GM12878 (cell line): ENCODE results near the gene CHMP6. TPM values are rescaled to one million over a fixed set of nuclear protein-coding genes. Genes with fewer than 3 reads are reported as not detected.

Source experiments
- ATAC-seq: fragments of 200-7000 bp; cut with Tn5 transposase; 3 replicates; pipeline ENCODE4 v1.9.1; 2020; ENCODE audit warnings: mild to moderate bottlenecking, moderate library complexity
- BruUV-seq: library from RNA; stranded (reverse); fragments of 400-500 nt; replicated peaks from 2 replicates; lab custom pipeline; 2021; lab: Mats Ljungman, UMichigan
- CTCF ChIA-PET: fragments of 300-600 bp; sonication (Branson Sonifier 250); formaldehyde crosslinking; extraction: SDS; loops from one replicate; lab custom pipeline; 2021; ENCODE audit warnings: inconsistent platforms; lab: Yijun Ruan, JAX
- POLR2A ChIA-PET: fragments of 350-600 bp; formaldehyde crosslinking; extraction: SDS; loops from one replicate; lab custom pipeline; 2021; ENCODE audit warnings: inconsistent platforms; lab: Charles Lee
- RAD21 ChIA-PET: fragments of 300-600 bp; sonication (Branson Sonifier 250); formaldehyde crosslinking; loops from one replicate; lab custom pipeline; 2023; ENCODE audit warnings: antibody characterized with exemption; ENCODE audit not compliant: unreplicated experiment; lab: Charles Lee
- SMC1A ChIA-PET: fragments of 300-600 bp; sonication (Branson Sonifier 250); formaldehyde crosslinking; loops from one replicate; lab custom pipeline; 2023; ENCODE audit not compliant: unreplicated experiment, uncharacterized antibody; lab: Charles Lee
- DNase-seq: peaks from one replicate; pipeline ENCODE4 v3.0.0-alpha.2; 2011; ENCODE audit warnings: low read depth, low spot score
- FAIRE-seq: peaks from 3 replicates; lab custom pipeline; 2011; peaks lifted over from hg19 to GRCh38; lab: Jason Lieb, UNC
- H2AFZ ChIP-seq: 2 replicates; pipeline ENCODE4 v1.6.0; 2011; ENCODE audit warnings: low read depth, low read length, control low read depth; ENCODE audit not compliant: control insufficient read depth
- H3K27ac ChIP-seq: 2 replicates; pipeline ENCODE4 v1.5.1; 2011; ENCODE audit warnings: control low read depth; ENCODE audit not compliant: control insufficient read depth, insufficient read depth
- H3K27me3 ChIP-seq, 2 experiments: replicated peaks in 1 of 2; 2 replicates each; pipeline versions ENCODE4 v1.6.0 to v1.6.1; 2011; ENCODE audit warnings: low read length in 1 of 2; ENCODE audit not compliant: control insufficient read depth in 2 of 2, insufficient read depth in 2 of 2
- H3K36me3 ChIP-seq, 2 experiments: 2 replicates each; pipeline ENCODE4 v1.5.1; 2011; ENCODE audit warnings: low read length in 1 of 2; ENCODE audit not compliant: control insufficient read depth in 2 of 2, insufficient read depth in 2 of 2
- H3K4me1 ChIP-seq: 2 replicates; pipeline ENCODE4 v1.6.1; 2011; ENCODE audit warnings: mild to moderate bottlenecking, low read length, moderate library complexity, mixed read lengths; ENCODE audit not compliant: control insufficient read depth, insufficient read depth
- H3K4me2 ChIP-seq: 2 replicates; pipeline ENCODE4 v1.6.0; 2011; ENCODE audit warnings: control low read depth; ENCODE audit not compliant: control insufficient read depth, insufficient read depth
- H3K4me3 ChIP-seq: fragments of 200-600 bp; sonication (generic); 2 replicates; pipeline ENCODE4 v1.5.1; 2016
- H3K79me2 ChIP-seq: 2 replicates; pipeline ENCODE4 v1.6.0; 2011; ENCODE audit warnings: low read length; ENCODE audit not compliant: control insufficient read depth, insufficient read depth
- H3K9ac ChIP-seq: 2 replicates; pipeline ENCODE4 v1.8.0; 2011; ENCODE audit warnings: low read length, control low read depth, mixed read lengths; ENCODE audit not compliant: control insufficient read depth, insufficient read depth
- H3K9me3 ChIP-seq: replicated peaks from 3 replicates; pipeline ENCODE4 v1.5.1; 2011; ENCODE audit warnings: mild to moderate bottlenecking, low read length; ENCODE audit not compliant: control insufficient read depth, insufficient read depth
- H4K20me1 ChIP-seq: 2 replicates; pipeline ENCODE4 v1.6.0; 2011; ENCODE audit not compliant: control insufficient read depth, insufficient read depth
- ATF7 ChIP-seq: fragments of 450-650 bp; IDR thresholded peaks from 2 replicates; pipeline ENCODE4 v1.6.1; 2016; ENCODE audit warnings: low read depth, mild to moderate bottlenecking
- CBFB ChIP-seq: IDR thresholded peaks from 2 replicates; pipeline ENCODE4 v1.6.1; 2016; ENCODE audit warnings: antibody characterized with exemption, low read depth
- CREM ChIP-seq: IDR thresholded peaks from 2 replicates; pipeline ENCODE4 v1.6.1; 2014; ENCODE audit warnings: antibody characterized with exemption, low read depth
- ETV6 ChIP-seq, 2 experiments: fragments of 450-650 bp in 1 of 2; IDR thresholded peaks in 1 of 2; conservative IDR thresholded peaks in 1 of 2; 2 replicates each; pipeline ENCODE4 v1.6.1; 2014; ENCODE audit warnings: antibody characterized with exemption in 1 of 2, borderline replicate concordance in 1 of 2, low read depth in 1 of 2, mild to moderate bottlenecking in 1 of 2, moderate library complexity in 1 of 2
- FOS ChIP-seq: IDR thresholded peaks from 3 replicates; pipeline ENCODE4 v1.6.1; 2011; ENCODE audit warnings: borderline replicate concordance; ENCODE audit not compliant: insufficient read length; ENCODE audit errors: extremely low read depth
- HDAC2 ChIP-seq: fragments of 200-600 bp; sonication (generic); IDR thresholded peaks from 2 replicates; pipeline ENCODE4 v1.6.1; 2017
- HSF1 ChIP-seq: fragments of 150-350 bp; IDR thresholded peaks from 2 replicates; pipeline ENCODE4 v1.6.1; 2014; ENCODE audit warnings: mild to moderate bottlenecking, low read depth, low read length
- KLF5 ChIP-seq: fragments of 450-650 bp; IDR thresholded peaks from 2 replicates; pipeline ENCODE4 v1.6.1; 2014; ENCODE audit warnings: mild to moderate bottlenecking; ENCODE audit not compliant: partially characterized antibody
- NKRF ChIP-seq: fragments of 450-650 bp; conservative IDR thresholded peaks from 2 replicates; pipeline ENCODE4 v1.6.1; 2017; ENCODE audit warnings: mild to moderate bottlenecking, moderate library complexity
- RB1 ChIP-seq: fragments of 450-650 bp; formaldehyde crosslinking; IDR thresholded peaks from 2 replicates; pipeline ENCODE4 v1.6.1; 2017; ENCODE audit warnings: mild to moderate bottlenecking, borderline replicate concordance
- SIN3A ChIP-seq: IDR thresholded peaks from 2 replicates; pipeline ENCODE4 v1.6.1; 2012; ENCODE audit warnings: low read depth, low read length, improper control_type of control experiment
- ZBED1 ChIP-seq: IDR thresholded peaks from 2 replicates; pipeline ENCODE4 v1.6.1; 2016; ENCODE audit warnings: borderline replicate concordance
- ZBTB40 ChIP-seq: fragments of 450-650 bp; IDR thresholded peaks from 2 replicates; pipeline ENCODE4 v1.6.1; 2016; ENCODE audit warnings: mild to moderate bottlenecking, moderate library complexity, borderline replicate concordance
- ZNF384 ChIP-seq: IDR thresholded peaks from 2 replicates; pipeline ENCODE4 v1.6.1; 2012; ENCODE audit warnings: low read depth, mild to moderate bottlenecking, low read length, improper control_type of control experiment, borderline replicate concordance
- WGBS: methylation state at CpG from one replicate; pipeline ENCODE4 v1.1.6; 2016; ENCODE audit warnings: low lambda C conversion rate; ENCODE audit not compliant: insufficient replicate concordance, insufficient coverage; ENCODE audit errors: missing lambda C conversion rate; 5-methylcytosine and 5-hydroxymethylcytosine counted together
- in situ Hi-C: fragments of 300-500 bp; cut with MboI; formaldehyde crosslinking; loops from 9 replicates; pipeline ENCODE4 v1.14.3; 2018; ENCODE audit warnings: mixed read lengths
- intact Hi-C: fragments of 100-400 bp; cut with micrococcal nuclease; formaldehyde crosslinking; loops from one replicate; pipeline ENCODE4 v1.14.2; 2022; ENCODE audit not compliant: unreplicated experiment
- polyA plus RNA-seq, 11 experiments: library from polyadenylated mRNA; depleted of rRNA in 4 of 11; unstranded in 6 of 11; stranded (reverse) in 5 of 11; fragments of >200 nt; fragmentation: Nextera tagmentation in 4 of 11; fragmentation: Illumina TruSeq in 1 of 11; extraction: Ambion mirVana in 4 of 11; extraction: Trizol in 1 of 11; gene quantifications; 1 replicate in 1 of 11; 2 replicates in 10 of 11; pipeline versions ENCODE4 v1.2.1 to v1.2.3, GENCODE V29; 2011 to 2016; ENCODE audit warnings: inconsistent platforms in 2 of 11, missing spikeins in 2 of 11, low read depth in 1 of 11
- total RNA-seq, 4 experiments: library from RNA; depleted of rRNA in 3 of 4; stranded (reverse); fragments of >200 nt in 3 of 4; fragmentation: Illumina TruSeq in 1 of 4; extraction: Trizol in 1 of 4; gene quantifications; 2 replicates each; pipeline versions ENCODE4 v1.2.1 to v1.2.3, GENCODE V29; 2013 to 2021
- TF ChIP-seq, protein P1 (sequence below), 3 experiments: IDR thresholded peaks in 2 of 3; conservative IDR thresholded peaks in 1 of 3; 2 replicates each; pipeline ENCODE4 v1.5.1; 2011; ENCODE audit warnings: low read depth in 3 of 3, low read length in 3 of 3, mild to moderate bottlenecking in 3 of 3, control low read depth in 2 of 3, moderate library complexity in 2 of 3, inconsistent platforms in 1 of 3, mixed read lengths in 1 of 3; ENCODE audit not compliant: control insufficient read depth in 2 of 3, insufficient read depth in 1 of 3; ENCODE audit errors: extremely low read depth in 1 of 3

CHMP6 gene
- total and polyA plus RNA-seq, 10 of the 15 experiments (the other 5 are each of a cell fraction or from before 2014, with no cell fraction given), result 0.21 to 37.9 (median 14.7) TPM

DNA sequence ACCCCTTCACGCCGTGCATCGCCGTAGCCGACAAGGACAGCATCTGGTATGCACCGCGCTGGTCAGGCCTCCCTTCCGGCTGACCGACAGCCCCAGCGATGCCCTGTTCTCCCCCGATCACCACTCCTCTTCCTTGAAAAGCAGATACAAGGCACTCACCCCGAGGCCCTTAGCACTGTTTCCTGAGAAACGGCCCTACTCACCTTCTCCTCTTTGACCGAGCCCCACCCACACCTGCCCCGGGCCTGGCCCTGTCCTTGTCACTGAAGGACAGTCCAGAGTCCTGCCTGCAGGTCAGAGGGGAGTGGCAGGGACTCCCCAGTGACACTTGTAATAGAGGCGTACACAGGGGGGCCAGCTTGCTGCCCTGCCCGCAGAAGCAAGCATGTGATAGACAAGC lies 45.9 kb upstream of the CHMP6 start:
- H3K9me3 ChIP-seq, result no peaks in the 10 kb centered on the region
- ATAC-seq (no peak), DNase-seq (no peak), FAIRE-seq (no peak)
- TF ChIP-seq RB1 (no peak), ZBTB40 (no peak), HSF1 (no peak), HDAC2 (no peak), ETV6 (conservative IDR thresholded peaks at IDR 0.05 in 1 of 2, IDR thresholded peaks at IDR 0.05 in 1 of 2; ENCODE audit: borderline replicate concordance in 1 of 2, low read depth in 1 of 2) (no peak), SIN3A (no peak), ATF7 (no peak), KLF5 (no peak), ZNF384 (no peak), CBFB (no peak), CREM (no peak), ZBED1 (no peak), FOS (no peak), NKRF (no peak)
- TF ChIP-seq, protein P1, sequence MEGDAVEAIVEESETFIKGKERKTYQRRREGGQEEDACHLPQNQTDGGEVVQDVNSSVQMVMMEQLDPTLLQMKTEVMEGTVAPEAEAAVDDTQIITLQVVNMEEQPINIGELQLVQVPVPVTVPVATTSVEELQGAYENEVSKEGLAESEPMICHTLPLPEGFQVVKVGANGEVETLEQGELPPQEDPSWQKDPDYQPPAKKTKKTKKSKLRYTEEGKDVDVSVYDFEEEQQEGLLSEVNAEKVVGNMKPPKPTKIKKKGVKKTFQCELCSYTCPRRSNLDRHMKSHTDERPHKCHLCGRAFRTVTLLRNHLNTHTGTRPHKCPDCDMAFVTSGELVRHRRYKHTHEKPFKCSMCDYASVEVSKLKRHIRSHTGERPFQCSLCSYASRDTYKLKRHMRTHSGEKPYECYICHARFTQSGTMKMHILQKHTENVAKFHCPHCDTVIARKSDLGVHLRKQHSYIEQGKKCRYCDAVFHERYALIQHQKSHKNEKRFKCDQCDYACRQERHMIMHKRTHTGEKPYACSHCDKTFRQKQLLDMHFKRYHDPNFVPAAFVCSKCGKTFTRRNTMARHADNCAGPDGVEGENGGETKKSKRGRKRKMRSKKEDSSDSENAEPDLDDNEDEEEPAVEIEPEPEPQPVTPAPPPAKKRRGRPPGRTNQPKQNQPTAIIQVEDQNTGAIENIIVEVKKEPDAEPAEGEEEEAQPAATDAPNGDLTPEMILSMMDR (IDR thresholded peaks at IDR 0.05 in 2 of 3, conservative IDR thresholded peaks at IDR 0.05 in 1 of 3; ENCODE audit: control insufficient read depth in 2 of 3, extremely low read depth in 1 of 3, insufficient read depth in 1 of 3, low read depth in 3 of 3, low read length in 3 of 3), result no peak
- intact Hi-C loops, result no loop called here
- 83% methylated on average over 17 of the region's 17 CpGs for WGBS
- no peaks in the 10 kb centered on the region for H3K27me3 ChIP-seq
- in situ Hi-C loops, result no loop called here
- SMC1A ChIA-PET, result no interaction called here
- no peaks in the 10 kb centered on the region for H3K4me1 ChIP-seq
- H2AFZ ChIP-seq, result no peak overlapping the region
- CTCF ChIA-PET, result no interaction called here
- POLR2A ChIA-PET, result no interaction called here
- H3K79me2 ChIP-seq, result no peaks in the 10 kb centered on the region
- no peaks in the 10 kb centered on the region for H4K20me1 ChIP-seq
- no peak overlapping the region for H3K4me2 ChIP-seq
- H3K9ac ChIP-seq, result no peak overlapping the region
- RAD21 ChIA-PET, result no interaction called here
- H3K27ac ChIP-seq, result no peak overlapping the region
- peaks cover 0 to 3% of the 10 kb centered on the region in 2 experiments; a peak in 2 of 4 replicates for H3K36me3 ChIP-seq
- BruUV-seq, result no TSS peak
- no peak overlapping the region for H3K4me3 ChIP-seq
